Esophagus muscularis mucosa (tissue), 4 donors: ENCODE data around the gene TSNAXIP1. TPM values are rescaled to one million over a fixed set of nuclear protein-coding genes. Genes with fewer than 3 reads are reported as not detected.

Source experiments
- DNase-seq: peaks from one replicate; pipeline ENCODE4 v3.0.0-alpha.2; 2017; ENCODE audit errors: extremely low spot score
- H3K27ac ChIP-seq, 4 donors: fragments of 200-600 bp; sonication (generic); replicated peaks in 1 of 4; 1 replicate in 3 of 4; 2 replicates in 1 of 4; pipeline ENCODE4 v1.5.1; 2016 to 2019; ENCODE audit warnings: mild to moderate bottlenecking in 1 of 4
- H3K27me3 ChIP-seq, 4 donors: fragments of 200-600 bp; sonication (generic); one replicate each; pipeline versions ENCODE4 v1.5.1 to v1.6.0; 2016 to 2019
- H3K36me3 ChIP-seq, 4 donors: fragments of 200-600 bp; sonication (generic); one replicate each; pipeline ENCODE4 v1.5.1; 2016 to 2019
- H3K4me1 ChIP-seq, 4 donors: fragments of 200-600 bp; sonication (generic); one replicate each; pipeline ENCODE4 v1.5.1; 2016 to 2019
- H3K4me3 ChIP-seq, 4 donors: fragments of 200-600 bp; sonication (generic); 1 replicate in 2 of 4; 2 replicates in 2 of 4; pipeline ENCODE4 v1.5.1; 2016 to 2019; ENCODE audit warnings: mild to moderate bottlenecking in 4 of 4, moderate library complexity in 1 of 4
- H3K9me3 ChIP-seq, 4 donors: fragments of 200-600 bp; sonication (generic); 1 replicate in 3 of 4; 2 replicates in 1 of 4; pipeline ENCODE4 v1.5.1; 2016 to 2019
- EP300 ChIP-seq: sonication (generic); formaldehyde crosslinking; IDR thresholded peaks from one replicate; pipeline ENCODE4 v1.6.1; 2017; ENCODE audit warnings: antibody characterized with exemption
- POLR2A ChIP-seq: fragments of 450-650 bp; IDR thresholded peaks from one replicate; pipeline ENCODE4 v1.6.1; 2017; ENCODE audit warnings: antibody characterized with exemption, moderate library complexity, mild to moderate bottlenecking, low read depth
- POLR2AphosphoS5 ChIP-seq, 2 donors: sonication (generic); formaldehyde crosslinking; IDR thresholded peaks; one replicate each; pipeline ENCODE4 v1.6.1; 2017; ENCODE audit warnings: antibody characterized with exemption in 2 of 2
- WGBS: methylation state at CpG from one replicate; pipeline ENCODE4 v1.1.5; 2018; 5-methylcytosine and 5-hydroxymethylcytosine counted together
- intact Hi-C: fragments of 100-400 bp; cut with DNase I; formaldehyde crosslinking; loops from one replicate; pipeline ENCODE4 v1.15.1; 2023
- total RNA-seq, 4 donors: library from RNA; depleted of rRNA; stranded (reverse); fragments of >200 nt; gene quantifications; one replicate each; pipeline versions ENCODE4 v1.1.0 to v1.2.1, GENCODE V29; 2016
- TF ChIP-seq, protein P1 (sequence below), 3 experiments: fragments of 200-600 bp in 2 of 3; fragments of 450-650 bp in 1 of 3; sonication (generic) in 2 of 3; IDR thresholded peaks; one replicate each; pipeline ENCODE4 v1.5.1; 2017 to 2019; ENCODE audit warnings: antibody characterized with exemption in 3 of 3, mild to moderate bottlenecking in 2 of 3, moderate library complexity in 1 of 3

Gene TSNAXIP1
- total RNA-seq, 4 donors from 2014 or later = 0.83 to 2.2 (median 1.1) TPM

DNA sequence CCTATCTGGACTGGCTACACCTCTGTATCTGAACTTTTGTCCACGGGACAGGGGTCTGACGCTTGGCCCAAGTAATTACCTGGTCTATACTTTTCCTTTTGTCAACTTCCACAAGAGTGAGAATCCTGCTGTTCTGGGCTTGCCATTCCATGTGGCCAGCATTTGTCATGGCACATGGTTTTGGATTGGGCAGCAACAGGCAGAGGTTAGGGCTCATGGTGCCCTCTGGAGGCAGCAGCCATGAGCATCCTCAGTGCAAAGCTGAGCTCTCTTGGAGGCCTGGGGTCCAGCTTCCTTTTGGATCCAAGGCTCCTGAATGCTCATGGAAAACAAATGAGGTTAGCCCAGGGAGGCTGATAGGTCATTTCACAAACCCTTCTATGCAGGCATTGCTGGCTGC lies 58.6 kb downstream of the TSNAXIP1 start:
- intact Hi-C loops = no loop called here
- 92% methylated on average over 2 of the region's 2 CpGs for WGBS
- peaks cover 33 to 54% (median 42%) of the 10 kb centered on the region in 4 donors for H3K4me1 ChIP-seq
- peaks cover 27 to 57% (median 53%) of the 10 kb centered on the region in 4 donors for H3K36me3 ChIP-seq
- no peaks in the 10 kb centered on the region for H3K9me3 ChIP-seq
- no peak overlapping the region for H3K27ac ChIP-seq
- TF ChIP-seq EP300 = no peak
- TF ChIP-seq, protein P1, sequence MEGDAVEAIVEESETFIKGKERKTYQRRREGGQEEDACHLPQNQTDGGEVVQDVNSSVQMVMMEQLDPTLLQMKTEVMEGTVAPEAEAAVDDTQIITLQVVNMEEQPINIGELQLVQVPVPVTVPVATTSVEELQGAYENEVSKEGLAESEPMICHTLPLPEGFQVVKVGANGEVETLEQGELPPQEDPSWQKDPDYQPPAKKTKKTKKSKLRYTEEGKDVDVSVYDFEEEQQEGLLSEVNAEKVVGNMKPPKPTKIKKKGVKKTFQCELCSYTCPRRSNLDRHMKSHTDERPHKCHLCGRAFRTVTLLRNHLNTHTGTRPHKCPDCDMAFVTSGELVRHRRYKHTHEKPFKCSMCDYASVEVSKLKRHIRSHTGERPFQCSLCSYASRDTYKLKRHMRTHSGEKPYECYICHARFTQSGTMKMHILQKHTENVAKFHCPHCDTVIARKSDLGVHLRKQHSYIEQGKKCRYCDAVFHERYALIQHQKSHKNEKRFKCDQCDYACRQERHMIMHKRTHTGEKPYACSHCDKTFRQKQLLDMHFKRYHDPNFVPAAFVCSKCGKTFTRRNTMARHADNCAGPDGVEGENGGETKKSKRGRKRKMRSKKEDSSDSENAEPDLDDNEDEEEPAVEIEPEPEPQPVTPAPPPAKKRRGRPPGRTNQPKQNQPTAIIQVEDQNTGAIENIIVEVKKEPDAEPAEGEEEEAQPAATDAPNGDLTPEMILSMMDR (IDR thresholded peaks at IDR 0.05) = peak in 1 of 3 experiments; percentile 27
- DNase-seq = no peak
- H3K27me3 ChIP-seq = no peaks in the 10 kb centered on the region
- no peak overlapping the region for H3K4me3 ChIP-seq

DNA sequence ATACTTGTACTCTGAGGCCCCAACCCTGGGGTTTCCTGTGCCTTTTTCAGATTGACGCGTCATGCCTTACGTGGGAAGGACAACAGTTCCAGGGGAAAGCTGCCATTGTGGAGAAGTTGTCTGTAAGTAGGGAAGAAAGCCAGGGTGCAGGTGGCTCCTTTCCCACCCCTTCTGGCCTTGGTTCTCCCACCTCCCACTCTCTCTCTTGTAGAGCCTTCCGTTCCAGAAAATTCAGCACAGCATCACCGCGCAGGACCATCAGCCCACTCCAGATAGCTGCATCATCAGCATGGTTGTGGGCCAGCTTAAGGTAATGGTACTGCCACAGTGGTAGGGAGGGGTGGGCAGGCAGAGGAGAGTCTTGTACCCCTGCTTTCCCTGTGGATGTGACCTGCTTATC lies 61.6 kb downstream of the TSNAXIP1 start:
- no peak overlapping the region for H3K4me3 ChIP-seq
- no peak overlapping the region for H3K27ac ChIP-seq
- no peaks in the 10 kb centered on the region for H3K27me3 ChIP-seq
- no peaks in the 10 kb centered on the region for H3K9me3 ChIP-seq
- TF ChIP-seq, protein P1 (IDR thresholded peaks at IDR 0.05) = no peak
- TF ChIP-seq POLR2AphosphoS5 (IDR thresholded peaks at IDR 0.05) = no peak
- no peak for TF ChIP-seq POLR2A
- no peak for TF ChIP-seq EP300
- intact Hi-C loops = no loop called here
- H3K4me1 ChIP-seq = peaks cover 15 to 35% (median 21%) of the 10 kb centered on the region in 4 donors
- 94% methylated on average over 6 of the region's 6 CpGs for WGBS
- DNase-seq = no peak
- peaks cover 31 to 73% (median 68%) of the 10 kb centered on the region in 4 donors for H3K36me3 ChIP-seq

DNA sequence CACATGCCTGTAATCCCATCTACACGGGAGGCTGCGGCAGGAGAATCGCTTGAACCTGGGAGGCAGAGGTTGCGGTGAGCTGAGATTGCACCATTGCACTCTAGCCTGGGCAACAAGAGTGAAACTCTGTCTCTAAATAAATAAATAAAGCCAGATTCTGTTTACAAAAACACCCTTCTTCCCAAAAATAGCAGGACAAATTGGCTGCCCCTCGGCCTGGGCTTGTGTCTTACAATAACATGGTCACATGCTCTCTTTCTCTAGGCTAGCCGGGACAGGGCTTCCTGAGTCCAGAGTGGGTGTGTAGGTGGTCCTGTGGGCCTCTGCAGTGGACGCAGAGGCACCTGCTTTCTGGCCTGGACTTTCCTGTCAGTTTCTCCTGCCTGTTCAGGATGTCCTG lies 63.0 kb downstream of the TSNAXIP1 start:
- Histone ChIP-seq H3K36me3 (peaks cover 31 to 73% (median 68%) of the 10 kb centered on the region in 4 donors), H3K4me1 (peaks cover 17 to 37% (median 21%) of the 10 kb centered on the region in 4 donors), H3K27me3 (no peaks in the 10 kb centered on the region), H3K27ac (no peak overlapping the region), H3K9me3 (no peaks in the 10 kb centered on the region), H3K4me3 (no peak overlapping the region)
- intact Hi-C loops = loop anchor here (5.0 kb wide), 1 partner anchor 52 kb away; no protein-coding TSS in a partner anchor
- 81% methylated on average over 7 of the region's 7 CpGs for WGBS
- no peak for DNase-seq
- TF ChIP-seq POLR2A (no peak), EP300 (no peak), POLR2AphosphoS5 (IDR thresholded peaks at IDR 0.05) (no peak)
- TF ChIP-seq, protein P1 (IDR thresholded peaks at IDR 0.05) = no peak

DNA sequence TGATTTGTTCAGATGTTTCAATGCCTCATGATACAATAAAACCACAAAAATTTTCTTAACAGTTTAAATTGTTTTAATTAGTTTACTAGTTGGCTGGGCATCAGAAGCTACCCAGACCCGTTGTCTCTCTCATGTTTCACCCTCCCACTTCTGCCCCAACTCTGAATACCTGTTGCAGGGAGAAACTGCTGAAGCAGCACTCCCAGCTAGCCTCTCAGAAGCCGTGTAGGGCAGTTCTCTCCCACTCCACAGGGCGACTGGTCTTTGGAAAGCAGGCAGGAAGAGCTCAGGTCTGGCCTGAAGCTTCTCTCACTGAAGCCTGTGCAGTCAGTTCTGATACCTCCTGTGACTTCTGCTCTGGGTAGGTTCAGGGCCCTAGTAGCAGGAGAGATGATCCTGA lies 64.6 kb downstream of the TSNAXIP1 start:
- peaks cover 28 to 69% (median 61%) of the 10 kb centered on the region in 4 donors for H3K36me3 ChIP-seq
- peaks cover 26 to 44% (median 35%) of the 10 kb centered on the region in 4 donors for H3K4me1 ChIP-seq
- H3K27ac ChIP-seq = no peak overlapping the region
- DNase-seq = no peak
- no peak overlapping the region for H3K4me3 ChIP-seq
- no peaks in the 10 kb centered on the region for H3K27me3 ChIP-seq
- intact Hi-C loops = loop anchor here (5.0 kb wide), 1 partner anchor 54 kb away; no protein-coding TSS in a partner anchor
- H3K9me3 ChIP-seq = no peaks in the 10 kb centered on the region
- WGBS = 88% methylated on average over 2 of the region's 3 CpGs
- TF ChIP-seq EP300 = no peak
- no peak for TF ChIP-seq POLR2AphosphoS5 (IDR thresholded peaks at IDR 0.05)
- TF ChIP-seq POLR2A = no peak
- TF ChIP-seq, protein P1 (IDR thresholded peaks at IDR 0.05) = no peak

DNA sequence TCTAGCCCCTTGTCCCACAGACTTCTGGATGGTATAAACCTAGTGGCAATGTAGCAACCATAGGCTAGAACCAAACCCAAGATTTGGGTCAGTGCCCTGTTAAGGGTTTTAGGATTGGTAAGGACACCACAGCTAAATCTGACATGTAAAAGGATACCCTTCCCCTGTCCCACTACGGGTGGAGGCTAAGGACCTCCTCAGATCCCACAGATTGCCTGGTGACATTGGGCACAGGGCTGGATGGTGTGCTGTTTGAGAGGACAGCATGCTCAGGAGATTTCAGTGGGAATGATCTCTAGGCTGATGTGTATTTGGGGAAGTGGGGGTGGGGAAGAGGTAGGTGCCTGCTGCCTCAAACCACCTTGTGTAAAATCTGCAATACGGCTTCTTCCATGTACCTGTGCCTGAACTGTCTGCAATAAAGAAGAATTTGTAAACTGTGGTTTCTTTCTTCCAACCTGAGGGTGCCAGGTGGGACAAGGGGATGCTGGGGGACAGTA lies 65.5 kb downstream of the TSNAXIP1 start:
- H3K9me3 ChIP-seq = no peaks in the 10 kb centered on the region
- H3K36me3 ChIP-seq = peaks cover 27 to 69% (median 61%) of the 10 kb centered on the region in 4 donors
- intact Hi-C loops = loop anchor here (5.0 kb wide), 1 partner anchor 55 kb away; no protein-coding TSS in a partner anchor
- no peak for DNase-seq
- peaks cover 26 to 49% (median 36%) of the 10 kb centered on the region in 4 donors for H3K4me1 ChIP-seq
- peak overlapping the region; percentile 87 to 100 (median 96) for H3K4me3 ChIP-seq
- 75% methylated on average over 2 of the region's 2 CpGs for WGBS
- no peak for TF ChIP-seq POLR2A
- TF ChIP-seq EP300 = no peak
- TF ChIP-seq, protein P1 (IDR thresholded peaks at IDR 0.05) = no peak
- TF ChIP-seq POLR2AphosphoS5 (IDR thresholded peaks at IDR 0.05) = no peak
- H3K27ac ChIP-seq = peak overlapping the region; percentile 83 to 91 (median 88)
- H3K27me3 ChIP-seq = no peaks in the 10 kb centered on the region
